ENCODE measurements around the gene SLC38A6. TPM values are rescaled to one million over a fixed set of nuclear protein-coding genes. Genes with fewer than 3 reads are reported as not detected.

The SLC38A6 gene
- total and polyA plus RNA-seq, 2 of the 8 experiments (the other 6 are each of a cell fraction or from before 2014, with no cell fraction given): 8.1 to 9.8 TPM

- H3K18ac ChIP-seq (ENCODE audit: extremely low read depth, low read length): no peak overlapping the region
- H3K4me2 ChIP-seq (ENCODE audit: insufficient read depth in 1 of 2, low read depth in 2 of 2, low read length in 2 of 2): no peak overlapping the region
- no peak overlapping the region for H3K9ac ChIP-seq (replicated peaks in 1 of 4; ENCODE audit: extremely low read depth in 1 of 4, low read depth in 3 of 4, low read length in 3 of 4)
- WGBS, 2 experiments (ENCODE audit: extremely low coverage in 1 of 2, insufficient coverage in 1 of 2, insufficient read length in 1 of 2, insufficient replicate concordance in 2 of 2, low coverage in 1 of 2, low lambda C conversion rate in 2 of 2, missing lambda C conversion rate in 1 of 2): 90% methylated on average over 1 of the region's 1 CpG; no CpG with 5 or more reads in 1 of the 2 experiments
- H3K23ac ChIP-seq (ENCODE audit: insufficient read length): no peak overlapping the region
- POLR2A ChIA-PET (ENCODE audit: partially characterized antibody): interaction anchor here (1.7 kb wide), 1 partner anchor 13 kb away, joined by 6 read pairs; the partner anchor contains the start of genes SLC38A6 and TRMT5
- H4K20me1 ChIP-seq (replicated peaks in 1 of 2; ENCODE audit: control insufficient read depth in 1 of 2, insufficient read depth in 2 of 2, low read length in 2 of 2): peaks cover 0 to 2% of the 10 kb centered on the region in 2 experiments
- no peaks in the 10 kb centered on the region for H3K23me2 ChIP-seq (ENCODE audit: low read depth, low read length)
- H2AK5ac ChIP-seq (ENCODE audit: low read depth, low read length): no peak overlapping the region
- H3K9me3 ChIP-seq (ENCODE audit: insufficient read depth in 2 of 2, low read depth in 1 of 2, low read length in 1 of 2): no peaks in the 10 kb centered on the region
- no peaks in the 10 kb centered on the region for H3K79me2 ChIP-seq (ENCODE audit: control insufficient read depth in 1 of 2, insufficient read depth in 2 of 2, low read length in 2 of 2)
- H2BK120ac ChIP-seq (replicated peaks; ENCODE audit: low read depth, low read length): no peak overlapping the region
- H2BK12ac ChIP-seq (ENCODE audit: low read depth, low read length): no peak overlapping the region
- H3K27ac ChIP-seq (ENCODE audit: low read depth, low read length): no peak overlapping the region
- FAIRE-seq: no peak
- H4K91ac ChIP-seq (replicated peaks; ENCODE audit: insufficient read length, low read length): no peak overlapping the region
- H3K14ac ChIP-seq (ENCODE audit: insufficient read length): no peak overlapping the region
- H3K36me3 ChIP-seq (ENCODE audit: control insufficient read depth in 2 of 4, insufficient read depth in 4 of 4, low read length in 3 of 4): no peaks in the 10 kb centered on the region; a peak in 1 of 8 replicates
- H4K8ac ChIP-seq (ENCODE audit: extremely low read depth, insufficient read depth, low read length): no peak overlapping the region
- no peak overlapping the region for H3K4ac ChIP-seq (replicated peaks; ENCODE audit: insufficient read length, low read depth, low read length)
- no peak for DNase-seq (ENCODE audit: low read depth in 1 of 2, low spot score in 2 of 2)
- no peak overlapping the region for H4K5ac ChIP-seq (ENCODE audit: insufficient read length, low read depth, low read length)
- TF ChIP-seq ASH2L (IDR thresholded peaks at IDR 0.05; ENCODE audit: low read length) (no peak), ATF2 (IDR thresholded peaks at IDR 0.05; ENCODE audit: low read length) (no peak), POLR2A (IDR thresholded peaks at IDR 0.05; ENCODE audit: control extremely low read depth in 1 of 2, low read depth in 2 of 2, low read length in 2 of 2) (no peak), CBX8 (IDR thresholded peaks at IDR 0.05; ENCODE audit: borderline replicate concordance, low read depth, low read length) (no peak), EZH2 (IDR thresholded peaks at IDR 0.05; ENCODE audit: low read depth, low read length, severe bottlenecking) (no peak), KDM4A (IDR thresholded peaks at IDR 0.05; ENCODE audit: low read depth, low read length, severe bottlenecking) (no peak)
- H3K79me1 ChIP-seq (ENCODE audit: low read depth, low read length): no peaks in the 10 kb centered on the region
- no peak overlapping the region for H2BK15ac ChIP-seq (ENCODE audit: low read length)
- H2BK20ac ChIP-seq (ENCODE audit: low read length): no peak overlapping the region
- H3K27me3 ChIP-seq (replicated peaks in 1 of 4; ENCODE audit: control insufficient read depth in 3 of 4, extremely low read depth in 1 of 4, insufficient read depth in 3 of 4, low read length in 3 of 4): no peaks in the 10 kb centered on the region
- H2BK5ac ChIP-seq (ENCODE audit: low read depth, low read length): no peak overlapping the region
- H3K4me1 ChIP-seq (replicated peaks in 1 of 4; ENCODE audit: control insufficient read depth in 3 of 4, insufficient read depth in 4 of 4, low read length in 3 of 4): no peaks in the 10 kb centered on the region
- H3K56ac ChIP-seq (replicated peaks; ENCODE audit: insufficient read length, low read depth, low read length): no peak overlapping the region
- CTCF ChIA-PET (ENCODE audit: partially characterized antibody): interaction anchor here (0.8 kb wide), 1 partner anchor 12 kb away, joined by 3 read pairs; the partner anchor contains the start of gene TRMT5
- no peak overlapping the region for H3K4me3 ChIP-seq (ENCODE audit: extremely low read depth in 1 of 4, insufficient read depth in 2 of 4, low read depth in 3 of 4, low read length in 4 of 4)
- H2AFZ ChIP-seq (ENCODE audit: low read length): no peak overlapping the region
Observed at GRCh38 chr14:60968099-60968498, 12.9 kb upstream of the SLC38A6 start.
